ENCODE data around the gene SSTR3. TPM values are rescaled to one million over a fixed set of nuclear protein-coding genes. Genes with fewer than 3 reads are reported as not detected.

SSTR3 gene
- total RNA-seq, 1 experiment from 2014 or later: not detected

- intact Hi-C loops (cut with micrococcal nuclease; ENCODE audit: unreplicated experiment): no loop called here
- BruUV-seq (replicated peaks): no TSS peak
- POLR2A ChIA-PET (ENCODE audit: low non-redundant PET): no interaction called here
Observed at GRCh38 chr22:37204045-37204655, 8.1 kb downstream of the SSTR3 start.

GRCh38 chr22:37203354-37204044 is 8.8 kb downstream of the SSTR3 start:
- TF ChIP-seq EZH2 (IDR thresholded peaks at IDR 0.05; ENCODE audit: borderline replicate concordance, low read depth, low read length, poor library complexity, severe bottlenecking) (no peak), CTCF (conservative IDR thresholded peaks at IDR 0.05; ENCODE audit: low read depth, low read length) (no peak)
- Histone ChIP-seq H3K27me3 (replicated peaks; ENCODE audit: insufficient read depth, low read depth, low read length, poor library complexity) (no peaks in the 10 kb centered on the region), H3K9me3 (ENCODE audit: low read depth, low read length, poor library complexity, severe bottlenecking) (no peaks in the 10 kb centered on the region), H3K4me3 (ENCODE audit: low read depth, low read length, poor library complexity, severe bottlenecking) (no peak overlapping the region), H3K4me1 (ENCODE audit: insufficient read depth, low read length, poor library complexity, severe bottlenecking) (no peaks in the 10 kb centered on the region), H3K27ac (ENCODE audit: low read depth, low read length, poor library complexity, severe bottlenecking) (no peak overlapping the region), H3K36me3 (ENCODE audit: insufficient read depth, low read length, poor library complexity, severe bottlenecking) (no peaks in the 10 kb centered on the region)
- BruUV-seq (replicated peaks): no TSS peak
- POLR2A ChIA-PET (ENCODE audit: low non-redundant PET): no interaction called here
- CTCF ChIA-PET: no interaction called here
- DNase-seq (ENCODE audit: low spot score): no peak
- intact Hi-C loops (cut with micrococcal nuclease; ENCODE audit: unreplicated experiment): no loop called here

More at GRCh38 chr22:37204045-37204655, 8.1 kb downstream of the SSTR3 start:
- H3K4me1 ChIP-seq (ENCODE audit: insufficient read depth, low read length, poor library complexity, severe bottlenecking): no peaks in the 10 kb centered on the region
- H3K4me3 ChIP-seq (ENCODE audit: low read depth, low read length, poor library complexity, severe bottlenecking): no peak overlapping the region
- no peak overlapping the region for H3K27ac ChIP-seq (ENCODE audit: low read depth, low read length, poor library complexity, severe bottlenecking)
- CTCF ChIA-PET: no interaction called here
- no peaks in the 10 kb centered on the region for H3K27me3 ChIP-seq (replicated peaks; ENCODE audit: insufficient read depth, low read depth, low read length, poor library complexity)
- TF ChIP-seq EZH2 (IDR thresholded peaks at IDR 0.05; ENCODE audit: borderline replicate concordance, low read depth, low read length, poor library complexity, severe bottlenecking) (no peak), CTCF (conservative IDR thresholded peaks at IDR 0.05; ENCODE audit: low read depth, low read length) (no peak)
- no peak for DNase-seq (ENCODE audit: low spot score)
- H3K36me3 ChIP-seq (ENCODE audit: insufficient read depth, low read length, poor library complexity, severe bottlenecking): no peaks in the 10 kb centered on the region
- no peaks in the 10 kb centered on the region for H3K9me3 ChIP-seq (ENCODE audit: low read depth, low read length, poor library complexity, severe bottlenecking)

- TF ChIP-seq CTCF (conservative IDR thresholded peaks at IDR 0.05; ENCODE audit: low read depth, low read length) (no peak), EZH2 (IDR thresholded peaks at IDR 0.05; ENCODE audit: borderline replicate concordance, low read depth, low read length, poor library complexity, severe bottlenecking) (no peak)
- H3K27ac ChIP-seq (ENCODE audit: low read depth, low read length, poor library complexity, severe bottlenecking): no peak overlapping the region
- no peaks in the 10 kb centered on the region for H3K27me3 ChIP-seq (replicated peaks; ENCODE audit: insufficient read depth, low read depth, low read length, poor library complexity)
- CTCF ChIA-PET: no interaction called here
- POLR2A ChIA-PET (ENCODE audit: low non-redundant PET): interaction anchor here (0.6 kb wide), 1 partner anchor 155 kb away, joined by 4 read pairs; no protein-coding TSS in a partner anchor
- H3K4me3 ChIP-seq (ENCODE audit: low read depth, low read length, poor library complexity, severe bottlenecking): no peak overlapping the region
- intact Hi-C loops (cut with micrococcal nuclease; ENCODE audit: unreplicated experiment): no loop called here
- no peaks in the 10 kb centered on the region for H3K36me3 ChIP-seq (ENCODE audit: insufficient read depth, low read length, poor library complexity, severe bottlenecking)
- peaks cover 7% of the 10 kb centered on the region for H3K4me1 ChIP-seq (ENCODE audit: insufficient read depth, low read length, poor library complexity, severe bottlenecking)
- no peak for DNase-seq (ENCODE audit: low spot score)
- no peaks in the 10 kb centered on the region for H3K9me3 ChIP-seq (ENCODE audit: low read depth, low read length, poor library complexity, severe bottlenecking)
- no TSS peak for BruUV-seq (replicated peaks)
Observed at GRCh38 chr22:37202716-37203115, 9.6 kb downstream of the SSTR3 start.
